Measurements from ENCODE around the gene NR1D2. TPM values are rescaled to one million over a fixed set of nuclear protein-coding genes. Genes with fewer than 3 reads are reported as not detected.
A peak's percentile ranks its signal among the peaks of the same experiment; 100 is the strongest.

NR1D2 gene
- total RNA-seq, 1 donor from 2014 or later: 26.4 TPM

DNA sequence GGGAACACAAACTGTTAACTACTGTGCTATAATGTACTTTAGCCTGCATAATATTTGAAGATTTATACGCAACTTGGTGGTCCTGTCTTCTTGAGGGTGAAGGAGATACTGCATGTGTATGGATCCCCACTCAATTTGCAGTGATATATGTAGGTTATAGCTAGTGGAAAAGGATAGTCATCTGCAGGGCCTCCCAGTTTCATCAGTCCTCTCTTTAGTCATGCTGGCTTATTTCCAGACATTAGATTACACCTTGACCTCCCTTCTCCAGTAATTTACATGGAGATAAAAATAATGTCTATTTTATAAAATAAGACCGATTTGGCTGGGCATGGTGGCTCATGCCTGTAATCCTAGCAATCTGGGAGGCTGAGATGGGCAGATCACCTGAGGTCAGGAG is 3.7 kb downstream of the NR1D2 start:
- no peak for DNase-seq (ENCODE audit: extremely low spot score, unreplicated experiment)
- H3K9me3 Mint-ChIP-seq (ENCODE audit: unreplicated experiment): no peaks in the 10 kb centered on the region
- H3K4me3 Mint-ChIP-seq (ENCODE audit: unreplicated experiment): no peak overlapping the region
- TF ChIP-seq, protein P1, sequence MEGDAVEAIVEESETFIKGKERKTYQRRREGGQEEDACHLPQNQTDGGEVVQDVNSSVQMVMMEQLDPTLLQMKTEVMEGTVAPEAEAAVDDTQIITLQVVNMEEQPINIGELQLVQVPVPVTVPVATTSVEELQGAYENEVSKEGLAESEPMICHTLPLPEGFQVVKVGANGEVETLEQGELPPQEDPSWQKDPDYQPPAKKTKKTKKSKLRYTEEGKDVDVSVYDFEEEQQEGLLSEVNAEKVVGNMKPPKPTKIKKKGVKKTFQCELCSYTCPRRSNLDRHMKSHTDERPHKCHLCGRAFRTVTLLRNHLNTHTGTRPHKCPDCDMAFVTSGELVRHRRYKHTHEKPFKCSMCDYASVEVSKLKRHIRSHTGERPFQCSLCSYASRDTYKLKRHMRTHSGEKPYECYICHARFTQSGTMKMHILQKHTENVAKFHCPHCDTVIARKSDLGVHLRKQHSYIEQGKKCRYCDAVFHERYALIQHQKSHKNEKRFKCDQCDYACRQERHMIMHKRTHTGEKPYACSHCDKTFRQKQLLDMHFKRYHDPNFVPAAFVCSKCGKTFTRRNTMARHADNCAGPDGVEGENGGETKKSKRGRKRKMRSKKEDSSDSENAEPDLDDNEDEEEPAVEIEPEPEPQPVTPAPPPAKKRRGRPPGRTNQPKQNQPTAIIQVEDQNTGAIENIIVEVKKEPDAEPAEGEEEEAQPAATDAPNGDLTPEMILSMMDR (IDR thresholded peaks at IDR 0.05): no peak
- H3K4me1 Mint-ChIP-seq (ENCODE audit: unreplicated experiment): peaks cover 68% of the 10 kb centered on the region
- H3K27ac Mint-ChIP-seq (ENCODE audit: unreplicated experiment): no peak overlapping the region
- H3K27me3 Mint-ChIP-seq (ENCODE audit: unreplicated experiment): no peaks in the 10 kb centered on the region
- H3K36me3 Mint-ChIP-seq (ENCODE audit: unreplicated experiment): no peaks in the 10 kb centered on the region

DNA sequence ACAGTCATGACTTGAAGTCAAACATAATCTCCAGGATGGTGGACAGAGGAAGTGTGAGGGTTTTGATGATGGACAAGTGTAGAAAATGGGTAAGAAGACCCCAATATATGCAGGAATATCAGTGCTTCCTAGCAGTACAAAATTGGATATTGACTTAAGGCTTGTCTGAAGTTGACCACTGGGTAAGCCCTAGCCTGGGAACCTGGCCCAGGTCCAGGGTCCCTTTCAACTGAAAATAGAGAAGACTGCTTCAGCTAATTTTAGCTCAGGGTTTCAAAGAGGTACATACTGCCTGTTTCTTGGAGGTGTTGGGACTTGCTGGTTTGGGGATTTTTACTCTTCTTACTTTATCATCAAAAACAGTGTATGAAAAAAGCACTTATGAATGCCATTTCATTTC is 4.7 kb downstream of the NR1D2 start:
- Mint-ChIP-seq H3K4me3 (ENCODE audit: unreplicated experiment) (no peak overlapping the region), H3K27me3 (ENCODE audit: unreplicated experiment) (no peaks in the 10 kb centered on the region), H3K27ac (ENCODE audit: unreplicated experiment) (peak overlapping the region; percentile 52), H3K36me3 (ENCODE audit: unreplicated experiment) (peaks cover 4% of the 10 kb centered on the region), H3K4me1 (ENCODE audit: unreplicated experiment) (peaks cover 59% of the 10 kb centered on the region), H3K9me3 (ENCODE audit: unreplicated experiment) (no peaks in the 10 kb centered on the region)
- TF ChIP-seq, protein P1 (IDR thresholded peaks at IDR 0.05): no peak
- no peak for DNase-seq (ENCODE audit: extremely low spot score, unreplicated experiment)

DNA sequence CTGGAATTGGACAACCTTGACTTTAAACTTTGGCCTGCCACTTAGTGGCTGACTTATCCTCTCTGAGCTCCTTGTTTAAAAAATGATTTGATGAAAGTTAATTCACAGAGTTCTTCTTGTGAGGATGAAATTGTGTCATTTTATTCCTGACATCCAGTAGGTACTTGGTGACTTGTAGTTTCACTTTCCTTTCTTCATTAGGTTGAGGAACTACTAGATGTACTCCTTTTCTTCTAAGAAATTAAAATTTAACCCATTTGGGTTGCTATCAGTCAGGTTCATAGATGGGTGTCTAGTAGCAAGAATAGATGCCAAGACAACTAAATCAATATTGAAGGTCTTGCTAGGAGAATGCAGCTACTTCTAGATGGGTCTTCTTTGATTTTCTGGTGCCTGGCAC is 5.2 kb downstream of the NR1D2 start:
- Mint-ChIP-seq H3K4me1 (ENCODE audit: unreplicated experiment) (peaks cover 59% of the 10 kb centered on the region), H3K27me3 (ENCODE audit: unreplicated experiment) (no peaks in the 10 kb centered on the region), H3K9me3 (ENCODE audit: unreplicated experiment) (no peaks in the 10 kb centered on the region), H3K36me3 (ENCODE audit: unreplicated experiment) (peaks cover 9% of the 10 kb centered on the region), H3K27ac (ENCODE audit: unreplicated experiment) (peak overlapping the region; percentile 52), H3K4me3 (ENCODE audit: unreplicated experiment) (no peak overlapping the region)
- no peak for DNase-seq (ENCODE audit: extremely low spot score, unreplicated experiment)
- TF ChIP-seq, protein P1 (IDR thresholded peaks at IDR 0.05): no peak

DNA sequence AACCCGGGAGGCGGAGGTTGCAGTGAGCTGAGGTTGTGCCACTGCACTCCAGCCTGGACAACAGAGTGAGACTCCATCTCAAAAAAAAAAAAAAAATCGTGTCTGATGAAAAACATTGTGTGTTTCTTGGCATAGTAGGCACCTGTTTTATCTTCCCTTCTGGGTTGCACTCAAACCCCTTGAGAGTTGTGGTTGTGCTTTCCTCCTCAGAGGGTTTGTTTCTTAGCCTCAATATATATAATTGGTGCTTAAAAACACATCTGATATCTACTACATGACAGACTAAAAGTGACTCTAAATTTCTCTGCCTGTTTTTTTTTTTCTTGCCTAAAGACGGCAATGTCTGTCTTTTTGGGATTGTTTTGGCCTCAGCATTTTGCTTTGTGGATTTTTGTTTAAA is 7.6 kb downstream of the NR1D2 start:
- Mint-ChIP-seq H3K27me3 (ENCODE audit: unreplicated experiment) (no peaks in the 10 kb centered on the region), H3K27ac (ENCODE audit: unreplicated experiment) (no peak overlapping the region), H3K4me3 (ENCODE audit: unreplicated experiment) (no peak overlapping the region), H3K9me3 (ENCODE audit: unreplicated experiment) (no peaks in the 10 kb centered on the region), H3K4me1 (ENCODE audit: unreplicated experiment) (peaks cover 45% of the 10 kb centered on the region), H3K36me3 (ENCODE audit: unreplicated experiment) (peaks cover 21% of the 10 kb centered on the region)
- DNase-seq (ENCODE audit: extremely low spot score, unreplicated experiment): no peak
- TF ChIP-seq, protein P1 (IDR thresholded peaks at IDR 0.05): no peak

DNA sequence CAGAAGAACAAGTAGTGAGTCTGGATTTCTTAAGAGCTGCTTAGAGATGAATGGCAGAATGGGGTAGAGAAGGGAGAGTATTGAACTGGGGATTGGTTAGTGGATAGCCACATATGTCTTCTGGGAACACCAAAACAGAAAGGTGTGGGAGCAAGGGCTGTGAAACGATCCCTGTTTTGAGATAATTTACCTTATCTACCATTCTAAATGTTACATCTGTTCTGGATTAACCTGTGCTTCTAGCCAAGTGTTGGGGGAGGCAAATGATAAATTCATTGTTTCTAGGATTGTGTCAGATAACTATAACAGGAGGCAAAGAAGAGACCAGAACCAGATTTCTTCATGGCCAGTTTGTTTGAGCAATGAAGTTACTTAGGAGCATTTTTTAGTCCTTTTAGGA is 8.4 kb downstream of the NR1D2 start:
- H3K4me1 Mint-ChIP-seq (ENCODE audit: unreplicated experiment): peaks cover 37% of the 10 kb centered on the region
- no peak overlapping the region for H3K4me3 Mint-ChIP-seq (ENCODE audit: unreplicated experiment)
- TF ChIP-seq, protein P1 (IDR thresholded peaks at IDR 0.05): no peak
- H3K27ac Mint-ChIP-seq (ENCODE audit: unreplicated experiment): no peak overlapping the region
- no peaks in the 10 kb centered on the region for H3K9me3 Mint-ChIP-seq (ENCODE audit: unreplicated experiment)
- no peaks in the 10 kb centered on the region for H3K27me3 Mint-ChIP-seq (ENCODE audit: unreplicated experiment)
- DNase-seq (ENCODE audit: extremely low spot score, unreplicated experiment): no peak
- H3K36me3 Mint-ChIP-seq (ENCODE audit: unreplicated experiment): peaks cover 21% of the 10 kb centered on the region

All from osteocyte (in vitro differentiated cells).